Caco-2 (cell line): Measurements from ENCODE around the gene DLX4. TPM values are rescaled to one million over a fixed set of nuclear protein-coding genes. Genes with fewer than 3 reads are reported as not detected.

Source experiments
- BruUV-seq: library from RNA; stranded (reverse); fragments of 400-500 nt; replicated peaks from 2 replicates; lab custom pipeline; 2021; lab: Mats Ljungman, UMichigan
- CTCF ChIA-PET: fragments of 300-600 bp; sonication (Branson Sonifier 250); formaldehyde crosslinking; loops from one replicate; lab custom pipeline; 2022; ENCODE audit warnings: antibody characterized with exemption; lab: Charles Lee
- POLR2A ChIA-PET: fragments of 300-600 bp; sonication (Branson Sonifier 250); formaldehyde crosslinking; loops from one replicate; lab custom pipeline; 2022; ENCODE audit warnings: antibody characterized with exemption; lab: Charles Lee
- DNase-seq, 2 experiments: peaks; one replicate each; pipeline versions ENCODE4 v3.0.0 to v3.0.0-alpha.2; 2020 to 2022
- H3K27me3 ChIP-seq: replicated peaks from 2 replicates; pipeline ENCODE4 v1.6.0; 2011; ENCODE audit warnings: low read length; ENCODE audit not compliant: control insufficient read depth, insufficient read depth
- H3K36me3 ChIP-seq: 2 replicates; pipeline ENCODE4 v1.5.1; 2011; ENCODE audit warnings: low read length; ENCODE audit not compliant: control insufficient read depth, insufficient read depth
- H3K4me1 ChIP-seq: fragments of 250-450 bp; sonication (Bioruptor Pico); 2 replicates; pipeline ENCODE4 v1.5.1; 2020; ENCODE audit warnings: mild to moderate bottlenecking
- H3K4me3 ChIP-seq: 2 replicates; pipeline ENCODE4 v1.5.1; 2011; ENCODE audit warnings: low read depth, mild to moderate bottlenecking, control low read depth, low read length
- H3K9me3 ChIP-seq: fragments of 250-450 bp; sonication (Bioruptor Pico); 2 replicates; pipeline ENCODE4 v1.5.1; 2020; ENCODE audit warnings: mild to moderate bottlenecking, moderate library complexity
- H3K27ac Mint-ChIP-seq: one replicate; pipeline ENCODE4 v1.8.0; 2022; ENCODE audit warnings: mixed read lengths; ENCODE audit not compliant: unreplicated experiment
- H3K27me3 Mint-ChIP-seq: one replicate; pipeline ENCODE4 v1.8.0; 2022; ENCODE audit warnings: mixed read lengths; ENCODE audit not compliant: insufficient read depth, unreplicated experiment
- H3K36me3 Mint-ChIP-seq: one replicate; pipeline ENCODE4 v1.8.0; 2022; ENCODE audit warnings: mild to moderate bottlenecking, mixed read lengths; ENCODE audit not compliant: insufficient read depth, unreplicated experiment
- H3K4me1 Mint-ChIP-seq: one replicate; pipeline ENCODE4 v1.8.0; 2022; ENCODE audit warnings: low read depth, mixed read lengths; ENCODE audit not compliant: unreplicated experiment
- H3K4me3 Mint-ChIP-seq: one replicate; pipeline ENCODE4 v1.8.0; 2022; ENCODE audit warnings: mild to moderate bottlenecking, moderate library complexity, mixed read lengths; ENCODE audit not compliant: unreplicated experiment
- H3K9me3 Mint-ChIP-seq: one replicate; pipeline ENCODE4 v1.8.0; 2022; ENCODE audit warnings: mixed read lengths; ENCODE audit not compliant: unreplicated experiment
- intact Hi-C: fragments of 100-400 bp; cut with micrococcal nuclease; formaldehyde crosslinking; loops from one replicate; pipeline ENCODE4 v1.10.0; 2022; ENCODE audit not compliant: unreplicated experiment
- total RNA-seq: library from RNA; stranded (reverse); gene quantifications from 2 replicates; pipeline ENCODE4 v1.2.3, GENCODE V29; 2022
- TF ChIP-seq, protein P1 (sequence below), 2 experiments: fragments of 200-600 bp in 1 of 2; IDR thresholded peaks; 1 replicate in 1 of 2; 2 replicates in 1 of 2; pipeline versions ENCODE4 v1.5.1 to v1.8.0; 2011 to 2022; ENCODE audit warnings: antibody characterized with exemption in 1 of 2, control low read depth in 1 of 2, inconsistent platforms in 1 of 2, low read depth in 1 of 2, low read length in 1 of 2, mild to moderate bottlenecking in 1 of 2, moderate library complexity in 1 of 2; ENCODE audit not compliant: insufficient read depth in 1 of 2, severe bottlenecking in 1 of 2, unreplicated experiment in 1 of 2

Gene DLX4
- total RNA-seq, 1 experiment from 2014 or later, result 27.0 TPM

DNA sequence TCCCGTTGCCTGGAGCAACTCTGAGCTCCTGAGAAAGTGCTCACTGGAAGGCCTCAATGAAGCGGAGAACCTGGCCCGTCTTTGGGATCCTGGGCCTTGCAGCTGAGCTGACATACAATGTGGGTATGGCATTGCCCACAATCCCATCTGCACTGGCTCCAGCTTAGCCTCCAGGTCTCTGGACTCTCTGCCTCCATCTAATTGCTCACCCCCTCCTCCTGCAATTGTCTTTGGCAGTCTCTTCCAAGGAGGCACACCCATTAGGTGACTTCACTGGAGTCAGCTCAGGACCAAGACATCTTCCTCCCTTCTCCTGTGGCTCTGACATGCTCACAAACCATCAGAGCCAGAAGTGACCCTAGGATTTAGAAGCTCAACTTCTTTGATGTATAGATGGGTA, 1.5 kb downstream of the DLX4 start:
- POLR2A ChIA-PET, result no interaction called here
- TF ChIP-seq, protein P1, sequence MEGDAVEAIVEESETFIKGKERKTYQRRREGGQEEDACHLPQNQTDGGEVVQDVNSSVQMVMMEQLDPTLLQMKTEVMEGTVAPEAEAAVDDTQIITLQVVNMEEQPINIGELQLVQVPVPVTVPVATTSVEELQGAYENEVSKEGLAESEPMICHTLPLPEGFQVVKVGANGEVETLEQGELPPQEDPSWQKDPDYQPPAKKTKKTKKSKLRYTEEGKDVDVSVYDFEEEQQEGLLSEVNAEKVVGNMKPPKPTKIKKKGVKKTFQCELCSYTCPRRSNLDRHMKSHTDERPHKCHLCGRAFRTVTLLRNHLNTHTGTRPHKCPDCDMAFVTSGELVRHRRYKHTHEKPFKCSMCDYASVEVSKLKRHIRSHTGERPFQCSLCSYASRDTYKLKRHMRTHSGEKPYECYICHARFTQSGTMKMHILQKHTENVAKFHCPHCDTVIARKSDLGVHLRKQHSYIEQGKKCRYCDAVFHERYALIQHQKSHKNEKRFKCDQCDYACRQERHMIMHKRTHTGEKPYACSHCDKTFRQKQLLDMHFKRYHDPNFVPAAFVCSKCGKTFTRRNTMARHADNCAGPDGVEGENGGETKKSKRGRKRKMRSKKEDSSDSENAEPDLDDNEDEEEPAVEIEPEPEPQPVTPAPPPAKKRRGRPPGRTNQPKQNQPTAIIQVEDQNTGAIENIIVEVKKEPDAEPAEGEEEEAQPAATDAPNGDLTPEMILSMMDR (IDR thresholded peaks at IDR 0.05; ENCODE audit: insufficient read depth in 1 of 2, low read depth in 1 of 2, low read length in 1 of 2, severe bottlenecking in 1 of 2, unreplicated experiment in 1 of 2), result no peak
- peaks cover 6% of the 10 kb centered on the region for H3K36me3 Mint-ChIP-seq
- no peak for DNase-seq
- H3K4me1 ChIP-seq, result peaks cover 14% of the 10 kb centered on the region
- intact Hi-C loops, result no loop called here
- H3K9me3 Mint-ChIP-seq, result no peaks in the 10 kb centered on the region
- H3K27me3 ChIP-seq, result no peaks in the 10 kb centered on the region
- CTCF ChIA-PET, result interaction anchor here (0.7 to 1.2 kb wide), 3 partner anchors 17 to 71 kb away, joined by 3 to 5 read pairs (median 3); no protein-coding TSS in a partner anchor
- no peak overlapping the region for H3K27ac Mint-ChIP-seq
- H3K4me3 Mint-ChIP-seq, result peak overlapping the region; percentile 94
- no peaks in the 10 kb centered on the region for H3K36me3 ChIP-seq
- H3K4me1 Mint-ChIP-seq, result peaks cover 11% of the 10 kb centered on the region
- peaks cover 3% of the 10 kb centered on the region for H3K27me3 Mint-ChIP-seq
- no peaks in the 10 kb centered on the region for H3K9me3 ChIP-seq
- no TSS peak for BruUV-seq
- H3K4me3 ChIP-seq, result no peak overlapping the region

DNA sequence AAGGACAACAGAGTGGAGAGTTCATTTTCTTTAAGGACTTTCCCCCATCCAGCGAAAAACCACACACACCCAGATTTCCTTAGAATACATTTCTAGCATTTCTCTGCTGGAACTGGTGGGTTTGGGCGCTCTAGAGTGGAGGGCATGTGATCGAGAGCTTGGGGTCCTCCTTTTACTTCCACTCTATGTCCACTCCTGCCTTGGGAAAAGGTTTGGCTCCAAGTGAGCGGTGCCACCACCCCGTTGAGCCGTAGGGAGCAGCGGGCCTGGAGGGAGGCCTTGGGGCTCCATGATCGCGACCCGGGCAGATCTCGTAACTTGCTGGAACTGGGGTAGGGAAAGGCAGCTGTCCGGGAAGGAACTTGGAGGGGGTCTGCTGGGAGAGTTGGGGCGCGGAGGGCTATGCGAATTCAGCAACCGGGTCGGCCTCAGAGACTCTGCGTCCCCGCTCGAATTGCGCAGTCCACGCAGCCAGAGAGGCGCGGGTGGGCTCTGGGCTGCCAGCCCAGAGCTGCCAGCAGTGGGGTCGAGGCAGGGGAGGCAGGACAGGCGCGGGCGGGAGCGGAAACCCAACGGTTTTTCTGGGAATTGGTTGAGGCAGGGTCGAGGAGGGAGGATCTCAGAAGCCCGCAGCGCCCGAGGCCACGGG, 2.3 kb downstream of the DLX4 start:
- Histone ChIP-seq H3K4me1 (peaks cover 22% of the 10 kb centered on the region), H3K9me3 (no peaks in the 10 kb centered on the region), H3K4me3 (no peak overlapping the region), H3K36me3 (no peaks in the 10 kb centered on the region), H3K27me3 (no peaks in the 10 kb centered on the region)
- TF ChIP-seq, protein P1 (IDR thresholded peaks at IDR 0.05; ENCODE audit: insufficient read depth in 1 of 2, low read depth in 1 of 2, low read length in 1 of 2, severe bottlenecking in 1 of 2, unreplicated experiment in 1 of 2), result no peak
- DNase-seq, result no peak
- Mint-ChIP-seq H3K4me1 (peaks cover 19% of the 10 kb centered on the region), H3K9me3 (no peaks in the 10 kb centered on the region), H3K27ac (no peak overlapping the region), H3K36me3 (peaks cover 6% of the 10 kb centered on the region), H3K4me3 (no peak overlapping the region), H3K27me3 (peaks cover 3% of the 10 kb centered on the region)
- ChIA-PET POLR2A (interaction anchor here (0.5 kb wide), 1 partner anchor 158 kb away, joined by 3 read pairs; no protein-coding TSS in a partner anchor), CTCF (interaction anchor here (1.0 to 1.2 kb wide), 2 partner anchors 16 to 19 kb away, joined by 3 to 5 read pairs; no protein-coding TSS in a partner anchor)
- BruUV-seq, result no TSS peak
- intact Hi-C loops, result no loop called here

DNA sequence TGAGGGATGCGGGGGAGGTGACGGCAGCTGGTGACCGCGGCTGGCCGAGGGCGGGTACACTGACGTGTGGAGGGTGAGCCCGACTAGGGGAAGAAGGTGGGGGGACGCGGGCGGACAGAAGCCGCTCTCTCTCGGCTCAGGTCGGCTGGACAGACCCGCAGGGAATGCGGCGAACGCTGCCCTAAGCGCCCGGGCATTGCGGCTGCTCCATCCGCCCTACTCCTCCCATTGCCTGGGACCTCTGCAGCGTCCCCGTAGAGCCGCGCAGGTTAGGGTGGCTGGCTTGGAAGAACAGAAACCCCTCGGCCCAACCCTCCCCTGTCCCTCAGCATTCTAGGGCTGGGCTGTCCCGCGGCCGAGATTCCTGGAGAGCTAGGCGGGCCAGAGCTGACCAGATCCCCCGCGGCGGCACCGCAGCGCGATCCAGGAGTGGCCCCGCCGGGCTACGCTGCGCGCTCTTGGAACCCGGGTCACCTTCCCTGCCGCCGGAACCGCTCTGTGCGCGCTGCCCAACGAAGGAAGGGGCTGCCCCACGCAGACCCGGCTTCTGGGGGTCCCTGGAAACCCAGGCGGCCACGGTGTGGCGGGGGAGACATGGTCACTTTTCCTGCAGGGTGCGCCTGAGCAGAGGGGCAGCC, 3.0 kb downstream of the DLX4 start:
- CTCF ChIA-PET, result no interaction called here
- H3K9me3 Mint-ChIP-seq, result no peaks in the 10 kb centered on the region
- peaks cover 6% of the 10 kb centered on the region for H3K36me3 Mint-ChIP-seq
- POLR2A ChIA-PET, result no interaction called here
- no peak for DNase-seq
- Histone ChIP-seq H3K27me3 (no peaks in the 10 kb centered on the region), H3K9me3 (no peaks in the 10 kb centered on the region), H3K4me3 (no peak overlapping the region), H3K36me3 (no peaks in the 10 kb centered on the region), H3K4me1 (peaks cover 27% of the 10 kb centered on the region)
- intact Hi-C loops, result no loop called here
- no peak overlapping the region for H3K4me3 Mint-ChIP-seq
- peaks cover 25% of the 10 kb centered on the region for H3K4me1 Mint-ChIP-seq
- H3K27ac Mint-ChIP-seq, result no peak overlapping the region
- TF ChIP-seq, protein P1 (IDR thresholded peaks at IDR 0.05; ENCODE audit: insufficient read depth in 1 of 2, low read depth in 1 of 2, low read length in 1 of 2, severe bottlenecking in 1 of 2, unreplicated experiment in 1 of 2), result no peak
- peaks cover 3% of the 10 kb centered on the region for H3K27me3 Mint-ChIP-seq
- no TSS peak for BruUV-seq
